Stimulated activated naive CD8-positive, alpha-beta T cell treated with anti-CD3 and anti-CD28 coated beads, Interleukin-15, Interleukin-2, amounts not matched to agents 100 ng/mL and 50 ng/mL, for 24 hours (primary cell): ENCODE measurements around the gene DPYSL4.
A peak's percentile ranks its signal among the peaks of the same experiment; 100 is the strongest.
"Not testable (repeated sequence)": the region's sequence is repeated elsewhere in the genome, so short reads cannot be mapped to it uniquely, and the experiment has no call there.

ENCODE experiments used
- H3K27ac Mint-ChIP-seq: one replicate; pipeline ENCODE4 v1.8.0; 2021; ENCODE audit warnings: mild to moderate bottlenecking, mixed read lengths
- H3K27me3 Mint-ChIP-seq: one replicate; pipeline ENCODE4 v1.8.0; 2021; ENCODE audit warnings: mixed read lengths
- H3K36me3 Mint-ChIP-seq: one replicate; pipeline ENCODE4 v1.8.0; 2021; ENCODE audit warnings: low read depth, mixed read lengths
- H3K4me1 Mint-ChIP-seq: one replicate; pipeline ENCODE4 v1.8.0; 2021; ENCODE audit warnings: low read depth, mixed read lengths
- H3K4me3 Mint-ChIP-seq: one replicate; pipeline ENCODE4 v1.8.0; 2021; ENCODE audit warnings: mild to moderate bottlenecking, mixed read lengths
- H3K9me3 Mint-ChIP-seq: one replicate; pipeline ENCODE4 v1.8.0; 2021; ENCODE audit warnings: mixed read lengths

DPYSL4 gene

GRCh38 chr10:132156382-132156781 lies 30.4 kb upstream of the DPYSL4 start:
- Mint-ChIP-seq H3K36me3 (no peaks in the 10 kb centered on the region), H3K27me3 (no peaks in the 10 kb centered on the region), H3K9me3 (no peaks in the 10 kb centered on the region), H3K4me1 (no peaks in the 10 kb centered on the region), H3K4me3 (no peak overlapping the region), H3K27ac (no peak overlapping the region)

- no peaks in the 10 kb centered on the region for H3K36me3 Mint-ChIP-seq
- H3K9me3 Mint-ChIP-seq = no peaks in the 10 kb centered on the region
- H3K4me3 Mint-ChIP-seq = no peak overlapping the region
- H3K27me3 Mint-ChIP-seq = no peaks in the 10 kb centered on the region
- no peak overlapping the region for H3K27ac Mint-ChIP-seq
- peaks cover 2% of the 10 kb centered on the region for H3K4me1 Mint-ChIP-seq
Observed at GRCh38 chr10:132157101-132157500, 29.6 kb upstream of the DPYSL4 start.

- H3K9me3 Mint-ChIP-seq = no peaks in the 10 kb centered on the region
- H3K36me3 Mint-ChIP-seq = no peaks in the 10 kb centered on the region
- H3K4me1 Mint-ChIP-seq = peaks cover 10% of the 10 kb centered on the region
- H3K27ac Mint-ChIP-seq = no peak overlapping the region
- H3K27me3 Mint-ChIP-seq = no peaks in the 10 kb centered on the region
- no peak overlapping the region for H3K4me3 Mint-ChIP-seq
Observed at GRCh38 chr10:132158122-132158741, 28.5 kb upstream of the DPYSL4 start.

- Mint-ChIP-seq H3K27ac (peak overlapping the region; percentile 77), H3K4me3 (no peak overlapping the region), H3K27me3 (no peaks in the 10 kb centered on the region), H3K4me1 (peaks cover 10% of the 10 kb centered on the region), H3K36me3 (no peaks in the 10 kb centered on the region), H3K9me3 (no peaks in the 10 kb centered on the region)
Observed at GRCh38 chr10:132158823-132159222, 27.9 kb upstream of the DPYSL4 start.

GRCh38 chr10:132159302-132160230 lies 27.2 kb upstream of the DPYSL4 start:
- H3K9me3 Mint-ChIP-seq = not testable (repeated sequence)

GRCh38 chr10:132160231-132160630 lies 26.5 kb upstream of the DPYSL4 start:
- H3K27ac Mint-ChIP-seq, H3K4me3 Mint-ChIP-seq, H3K27me3 Mint-ChIP-seq, H3K36me3 Mint-ChIP-seq, H3K9me3 Mint-ChIP-seq: not testable (repeated sequence)
- peaks cover 13% of the 10 kb centered on the region for H3K4me1 Mint-ChIP-seq

More at GRCh38 chr10:132159302-132160230, 27.2 kb upstream of the DPYSL4 start:
- H3K27me3 Mint-ChIP-seq, H3K36me3 Mint-ChIP-seq, H3K4me3 Mint-ChIP-seq: not testable (repeated sequence)
- Mint-ChIP-seq H3K27ac (peak overlapping the region; percentile 77), H3K4me1 (peaks cover 13% of the 10 kb centered on the region)

- not testable (repeated sequence) for H3K4me3 Mint-ChIP-seq, H3K27ac Mint-ChIP-seq, H3K36me3 Mint-ChIP-seq, H3K27me3 Mint-ChIP-seq, H3K9me3 Mint-ChIP-seq
- H3K4me1 Mint-ChIP-seq = peaks cover 13% of the 10 kb centered on the region
Observed at GRCh38 chr10:132160834-132161622, 25.7 kb upstream of the DPYSL4 start.

GRCh38 chr10:132162021-132162531 lies 24.7 kb upstream of the DPYSL4 start:
- H3K4me3 Mint-ChIP-seq = peak overlapping the region; percentile 25

GRCh38 chr10:132162590-132163277 lies 24.0 kb upstream of the DPYSL4 start:
- H3K36me3 Mint-ChIP-seq = no peaks in the 10 kb centered on the region
- H3K27ac Mint-ChIP-seq = peak overlapping the region; percentile 83
- peak overlapping the region; percentile 25 for H3K4me3 Mint-ChIP-seq
- peaks cover 13% of the 10 kb centered on the region for H3K4me1 Mint-ChIP-seq
- H3K9me3 Mint-ChIP-seq = no peaks in the 10 kb centered on the region
- H3K27me3 Mint-ChIP-seq = no peaks in the 10 kb centered on the region

More at GRCh38 chr10:132162021-132162531, 24.7 kb upstream of the DPYSL4 start:
- H3K27ac Mint-ChIP-seq = peak overlapping the region; percentile 83
- peaks cover 13% of the 10 kb centered on the region for H3K4me1 Mint-ChIP-seq
- no peaks in the 10 kb centered on the region for H3K36me3 Mint-ChIP-seq
- no peaks in the 10 kb centered on the region for H3K9me3 Mint-ChIP-seq
- H3K27me3 Mint-ChIP-seq = no peaks in the 10 kb centered on the region

GRCh38 chr10:132163278-132163765 lies 23.4 kb upstream of the DPYSL4 start:
- H3K4me3 Mint-ChIP-seq = no peak overlapping the region
- H3K27me3 Mint-ChIP-seq = no peaks in the 10 kb centered on the region
- no peaks in the 10 kb centered on the region for H3K9me3 Mint-ChIP-seq
- H3K4me1 Mint-ChIP-seq = peaks cover 13% of the 10 kb centered on the region
- H3K27ac Mint-ChIP-seq = no peak overlapping the region
- no peaks in the 10 kb centered on the region for H3K36me3 Mint-ChIP-seq

- Mint-ChIP-seq H3K4me1 (peaks cover 13% of the 10 kb centered on the region), H3K9me3 (no peaks in the 10 kb centered on the region), H3K36me3 (no peaks in the 10 kb centered on the region), H3K4me3 (no peak overlapping the region), H3K27me3 (no peaks in the 10 kb centered on the region), H3K27ac (no peak overlapping the region)
Observed at GRCh38 chr10:132163826-132164515, 22.8 kb upstream of the DPYSL4 start.

GRCh38 chr10:132164761-132165278 lies 21.9 kb upstream of the DPYSL4 start:
- peaks cover 13% of the 10 kb centered on the region for H3K4me1 Mint-ChIP-seq
- H3K9me3 Mint-ChIP-seq = no peaks in the 10 kb centered on the region
- no peak overlapping the region for H3K4me3 Mint-ChIP-seq
- no peaks in the 10 kb centered on the region for H3K27me3 Mint-ChIP-seq
- no peaks in the 10 kb centered on the region for H3K36me3 Mint-ChIP-seq
- no peak overlapping the region for H3K27ac Mint-ChIP-seq

- Mint-ChIP-seq H3K27ac (no peak overlapping the region), H3K27me3 (no peaks in the 10 kb centered on the region), H3K4me1 (peaks cover 13% of the 10 kb centered on the region), H3K9me3 (no peaks in the 10 kb centered on the region), H3K36me3 (no peaks in the 10 kb centered on the region), H3K4me3 (no peak overlapping the region)
Observed at GRCh38 chr10:132165416-132165980, 21.2 kb upstream of the DPYSL4 start.
